Activated CD4-positive, alpha-beta T cell treated with anti-CD3 and anti-CD28 coated beads, Interleukin-2, amount 10 ng/mL, durations not matched to agents 7 days and 5 days (primary cell): ENCODE data around the gene AP3M1. TPM values are rescaled to one million over a fixed set of nuclear protein-coding genes. Genes with fewer than 3 reads are reported as not detected.
A peak's percentile ranks its signal among the peaks of the same experiment; 100 is the strongest.
"Not testable (repeated sequence)": the region's sequence is repeated elsewhere in the genome, so short reads cannot be mapped to it uniquely, and the experiment has no call there.

Experiments
- CTCF ChIA-PET: fragments of 350-600 bp; sonication (Branson Sonifier 250); formaldehyde crosslinking; loops from one replicate; lab custom pipeline; 2021; ENCODE audit warnings: antibody characterized with exemption; lab: Charles Lee
- POLR2A ChIA-PET: fragments of 350-600 bp; sonication (Branson Sonifier 250); formaldehyde crosslinking; loops from one replicate; lab custom pipeline; 2021; ENCODE audit warnings: antibody characterized with exemption; lab: Charles Lee
- DNase-seq: peaks from one replicate; pipeline ENCODE4 v3.0.0-alpha.2; 2020
- H3K27ac Mint-ChIP-seq: one replicate; pipeline ENCODE4 v1.8.0; 2021; ENCODE audit warnings: mild to moderate bottlenecking, moderate library complexity, mixed read lengths
- H3K27me3 Mint-ChIP-seq: one replicate; pipeline ENCODE4 v1.8.0; 2021; ENCODE audit warnings: mixed read lengths
- H3K36me3 Mint-ChIP-seq: one replicate; pipeline ENCODE4 v1.8.0; 2021; ENCODE audit warnings: low read depth, mixed read lengths
- H3K4me1 Mint-ChIP-seq: one replicate; pipeline ENCODE4 v1.8.0; 2021; ENCODE audit warnings: mixed read lengths
- H3K4me3 Mint-ChIP-seq: one replicate; pipeline ENCODE4 v1.8.0; 2021; ENCODE audit warnings: mild to moderate bottlenecking, moderate library complexity, mixed read lengths
- H3K9me3 Mint-ChIP-seq: one replicate; pipeline ENCODE4 v1.8.0; 2021; ENCODE audit warnings: mixed read lengths
- total RNA-seq, 2 experiments: library from RNA; stranded (reverse); gene quantifications; one replicate each; pipeline ENCODE4 v1.2.3, GENCODE V29; 2021

Gene AP3M1
- total RNA-seq, result 10 to 100 TPM; 42.0 to 50.5 TPM

GRCh38 chr10:74150204-74150989, at the start of gene AP3M1:
Gene AP3M1 (minus strand): TSS chr10:74150828. CDS start chr10:74138379, 12,449 bp downstream.
- CTCF ChIA-PET, result interaction anchor here (0.5 to 2.3 kb wide), 8 partner anchors 11 to 209 kb away, joined by 3 to 10 read pairs (median 4); no protein-coding TSS in a partner anchor
- H3K9me3 Mint-ChIP-seq, result no peaks in the 10 kb centered on the region
- POLR2A ChIA-PET, result no interaction called here
- peaks cover 19% of the 10 kb centered on the region for H3K36me3 Mint-ChIP-seq
- H3K4me3 Mint-ChIP-seq, result no peak within 1 kb of the TSS
- no peak within 1 kb of the TSS for H3K27ac Mint-ChIP-seq
- H3K4me1 Mint-ChIP-seq, result peaks cover 32% of the 10 kb centered on the region
- H3K27me3 Mint-ChIP-seq, result no peaks in the 10 kb centered on the region
- peak; percentile 91 for DNase-seq

- POLR2A ChIA-PET, result no interaction called here
- Mint-ChIP-seq H3K36me3 (peaks cover 11% of the 10 kb centered on the region), H3K27me3 (no peaks in the 10 kb centered on the region), H3K4me1 (peaks cover 14% of the 10 kb centered on the region), H3K4me3 (no peak overlapping the region), H3K27ac (no peak overlapping the region), H3K9me3 (no peaks in the 10 kb centered on the region)
- DNase-seq, result no peak
- CTCF ChIA-PET, result no interaction called here
Measured at GRCh38 chr10:74199315-74199714, 48.7 kb upstream of the AP3M1 start.

GRCh38 chr10:74194999-74195398, 44.4 kb upstream of the AP3M1 start:
- peaks cover 12% of the 10 kb centered on the region for H3K36me3 Mint-ChIP-seq
- ChIA-PET CTCF (interaction anchor here (1.0 kb wide), 1 partner anchor 19 kb away, joined by 3 read pairs; no protein-coding TSS in a partner anchor), POLR2A (no interaction called here)
- H3K27ac Mint-ChIP-seq, result no peak overlapping the region
- H3K4me1 Mint-ChIP-seq, result peaks cover 43% of the 10 kb centered on the region
- H3K9me3 Mint-ChIP-seq, result no peaks in the 10 kb centered on the region
- no peaks in the 10 kb centered on the region for H3K27me3 Mint-ChIP-seq
- DNase-seq, result no peak
- H3K4me3 Mint-ChIP-seq, result no peak overlapping the region

- DNase-seq, result no peak
- CTCF ChIA-PET, result interaction anchor here (1.0 kb wide), 1 partner anchor 19 kb away, joined by 3 read pairs; no protein-coding TSS in a partner anchor
- peaks cover 12% of the 10 kb centered on the region for H3K36me3 Mint-ChIP-seq
- peaks cover 47% of the 10 kb centered on the region for H3K4me1 Mint-ChIP-seq
- no peaks in the 10 kb centered on the region for H3K9me3 Mint-ChIP-seq
- H3K27me3 Mint-ChIP-seq, result no peaks in the 10 kb centered on the region
- H3K4me3 Mint-ChIP-seq, result no peak overlapping the region
- H3K27ac Mint-ChIP-seq, result no peak overlapping the region
- POLR2A ChIA-PET, result no interaction called here
Measured at GRCh38 chr10:74194545-74194944, 43.9 kb upstream of the AP3M1 start.

- CTCF ChIA-PET, result interaction anchor here (1.1 to 1.9 kb wide), 4 partner anchors 13 to 1019 kb away, joined by 4 to 6 read pairs (median 4); partner anchors contain the start of gene VDAC2
- H3K4me1 Mint-ChIP-seq, result peaks cover 61% of the 10 kb centered on the region
- DNase-seq, result no peak
- POLR2A ChIA-PET, result interaction anchor here (0.6 to 0.9 kb wide), 2 partner anchors 14 to 30 kb away, joined by 4 read pairs; no protein-coding TSS in a partner anchor
- H3K27ac Mint-ChIP-seq, result peak overlapping the region; percentile 98
- peak overlapping the region; percentile 47 for H3K4me3 Mint-ChIP-seq
- H3K9me3 Mint-ChIP-seq, result no peaks in the 10 kb centered on the region
- peaks cover 15% of the 10 kb centered on the region for H3K36me3 Mint-ChIP-seq
- no peaks in the 10 kb centered on the region for H3K27me3 Mint-ChIP-seq
Measured at GRCh38 chr10:74190494-74190893, 39.9 kb upstream of the AP3M1 start.

GRCh38 chr10:74189999-74190421, 39.4 kb upstream of the AP3M1 start:
- peak overlapping the region; percentile 98 for H3K27ac Mint-ChIP-seq
- ChIA-PET POLR2A (interaction anchor here (0.6 to 0.9 kb wide), 2 partner anchors 14 to 30 kb away, joined by 4 read pairs; no protein-coding TSS in a partner anchor), CTCF (interaction anchor here (0.6 to 1.9 kb wide), 4 partner anchors 10 to 1020 kb away, joined by 3 to 6 read pairs (median 4); partner anchors contain the start of gene VDAC2)
- H3K4me1 Mint-ChIP-seq, result peaks cover 62% of the 10 kb centered on the region
- H3K9me3 Mint-ChIP-seq, result no peaks in the 10 kb centered on the region
- peak overlapping the region; percentile 47 for H3K4me3 Mint-ChIP-seq
- no peaks in the 10 kb centered on the region for H3K27me3 Mint-ChIP-seq
- peaks cover 15% of the 10 kb centered on the region for H3K36me3 Mint-ChIP-seq
- peak; percentile 43 for DNase-seq

GRCh38 chr10:74188617-74189016, 38.0 kb upstream of the AP3M1 start:
- H3K27ac Mint-ChIP-seq, H3K4me3 Mint-ChIP-seq, DNase-seq, H3K9me3 Mint-ChIP-seq, POLR2A ChIA-PET, H3K27me3 Mint-ChIP-seq: not testable (repeated sequence)
- CTCF ChIA-PET, result interaction anchor here (1.9 kb wide), 1 partner anchor 1021 kb away, joined by 6 read pairs; the partner anchor contains the start of gene VDAC2
- H3K36me3 Mint-ChIP-seq, result peaks cover 13% of the 10 kb centered on the region
- H3K4me1 Mint-ChIP-seq, result peaks cover 49% of the 10 kb centered on the region

GRCh38 chr10:74187237-74187636, 36.6 kb upstream of the AP3M1 start:
- no peak for DNase-seq
- ChIA-PET CTCF (interaction anchor here (1.2 to 1.3 kb wide), 2 partner anchors 9 to 11 kb away, joined by 3 to 6 read pairs; no protein-coding TSS in a partner anchor), POLR2A (interaction anchor here (0.6 kb wide), 1 partner anchor 1018 kb away, joined by 3 read pairs; no protein-coding TSS in a partner anchor)
- Mint-ChIP-seq H3K4me1 (peaks cover 41% of the 10 kb centered on the region), H3K9me3 (no peaks in the 10 kb centered on the region), H3K27ac (no peak overlapping the region), H3K27me3 (no peaks in the 10 kb centered on the region), H3K4me3 (no peak overlapping the region), H3K36me3 (peaks cover 13% of the 10 kb centered on the region)

GRCh38 chr10:74186678-74187077, 36.0 kb upstream of the AP3M1 start:
- Mint-ChIP-seq H3K27me3 (no peaks in the 10 kb centered on the region), H3K9me3 (no peaks in the 10 kb centered on the region), H3K4me1 (peaks cover 43% of the 10 kb centered on the region), H3K36me3 (peaks cover 13% of the 10 kb centered on the region), H3K4me3 (no peak overlapping the region), H3K27ac (no peak overlapping the region)
- ChIA-PET CTCF (interaction anchor here (0.7 to 1.2 kb wide), 2 partner anchors 10 to 11 kb away, joined by 3 to 4 read pairs; no protein-coding TSS in a partner anchor), POLR2A (no interaction called here)
- DNase-seq, result no peak

- H3K27ac Mint-ChIP-seq, result no peak overlapping the region
- ChIA-PET CTCF (interaction anchor here (1.2 to 1.9 kb wide), 2 partner anchors 9 to 48 kb away, joined by 5 to 6 read pairs; no protein-coding TSS in a partner anchor), POLR2A (no interaction called here)
- no peak overlapping the region for H3K4me3 Mint-ChIP-seq
- H3K9me3 Mint-ChIP-seq, result no peaks in the 10 kb centered on the region
- no peak for DNase-seq
- no peaks in the 10 kb centered on the region for H3K27me3 Mint-ChIP-seq
- peaks cover 46% of the 10 kb centered on the region for H3K4me1 Mint-ChIP-seq
- peaks cover 4% of the 10 kb centered on the region for H3K36me3 Mint-ChIP-seq
Measured at GRCh38 chr10:74179111-74179710, 28.6 kb upstream of the AP3M1 start.

GRCh38 chr10:74178042-74178791, 27.6 kb upstream of the AP3M1 start:
- no peaks in the 10 kb centered on the region for H3K27me3 Mint-ChIP-seq
- CTCF ChIA-PET, result interaction anchor here (0.9 to 1.9 kb wide), 5 partner anchors 9 to 49 kb away, joined by 3 to 7 read pairs (median 5); partner anchors contain the start of genes ADK and AP3M1
- no peak overlapping the region for H3K27ac Mint-ChIP-seq
- POLR2A ChIA-PET, result no interaction called here
- H3K4me3 Mint-ChIP-seq, result peak overlapping the region; percentile 41
- DNase-seq, result no peak
- peaks cover 46% of the 10 kb centered on the region for H3K4me1 Mint-ChIP-seq
- no peaks in the 10 kb centered on the region for H3K9me3 Mint-ChIP-seq
- H3K36me3 Mint-ChIP-seq, result peaks cover 4% of the 10 kb centered on the region
